DMS79 (cell line): ENCODE data around the gene RASD2.
"Not testable (repeated sequence)": the region's sequence is repeated elsewhere in the genome, so short reads cannot be mapped to it uniquely, and the experiment has no call there.

Source experiments
- DNase-seq: peaks from one replicate; lab custom pipeline; 2025; lab: John Stamatoyannopoulos, UW

Gene RASD2, protein sequence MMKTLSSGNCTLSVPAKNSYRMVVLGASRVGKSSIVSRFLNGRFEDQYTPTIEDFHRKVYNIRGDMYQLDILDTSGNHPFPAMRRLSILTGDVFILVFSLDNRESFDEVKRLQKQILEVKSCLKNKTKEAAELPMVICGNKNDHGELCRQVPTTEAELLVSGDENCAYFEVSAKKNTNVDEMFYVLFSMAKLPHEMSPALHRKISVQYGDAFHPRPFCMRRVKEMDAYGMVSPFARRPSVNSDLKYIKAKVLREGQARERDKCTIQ

DNA sequence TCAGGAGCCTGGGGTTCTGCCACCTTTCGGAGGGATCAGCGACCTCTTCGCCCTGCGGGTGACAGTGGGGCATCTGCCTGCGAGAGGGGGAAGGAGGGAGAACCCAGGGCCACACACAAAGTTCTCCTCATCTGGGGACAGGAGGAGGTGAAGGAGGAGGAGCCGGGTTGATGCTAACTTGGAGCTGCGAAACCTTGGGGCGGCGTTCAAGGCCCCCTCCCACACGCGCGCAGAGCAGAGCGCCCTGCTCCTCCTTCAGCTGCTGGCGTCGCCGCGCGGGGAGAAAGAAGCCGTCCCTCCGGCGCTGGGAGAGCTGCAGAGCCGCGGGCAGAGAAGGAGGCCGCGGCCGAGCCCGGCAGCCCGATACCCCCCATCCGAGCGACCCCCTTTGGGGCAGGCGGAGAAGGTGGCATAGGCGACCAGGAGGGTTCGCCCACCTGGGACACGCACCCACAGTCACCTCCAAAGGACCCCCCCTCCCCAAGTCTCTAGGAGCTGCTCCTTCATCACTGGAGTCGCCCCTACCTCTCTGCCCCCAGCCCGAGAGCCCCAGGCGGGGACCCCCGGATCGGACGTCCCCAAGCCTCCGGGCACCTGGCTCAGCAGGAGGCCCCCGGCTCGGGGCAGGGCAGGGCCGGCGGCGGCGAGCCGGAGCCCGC, at the start of gene RASD2:
Gene RASD2 (plus strand): TSS at position 237 of the 659 bp plus-strand sequence. CDS start 5,979 bp downstream, outside the sequence.
- DNase-seq: no peak

DNA sequence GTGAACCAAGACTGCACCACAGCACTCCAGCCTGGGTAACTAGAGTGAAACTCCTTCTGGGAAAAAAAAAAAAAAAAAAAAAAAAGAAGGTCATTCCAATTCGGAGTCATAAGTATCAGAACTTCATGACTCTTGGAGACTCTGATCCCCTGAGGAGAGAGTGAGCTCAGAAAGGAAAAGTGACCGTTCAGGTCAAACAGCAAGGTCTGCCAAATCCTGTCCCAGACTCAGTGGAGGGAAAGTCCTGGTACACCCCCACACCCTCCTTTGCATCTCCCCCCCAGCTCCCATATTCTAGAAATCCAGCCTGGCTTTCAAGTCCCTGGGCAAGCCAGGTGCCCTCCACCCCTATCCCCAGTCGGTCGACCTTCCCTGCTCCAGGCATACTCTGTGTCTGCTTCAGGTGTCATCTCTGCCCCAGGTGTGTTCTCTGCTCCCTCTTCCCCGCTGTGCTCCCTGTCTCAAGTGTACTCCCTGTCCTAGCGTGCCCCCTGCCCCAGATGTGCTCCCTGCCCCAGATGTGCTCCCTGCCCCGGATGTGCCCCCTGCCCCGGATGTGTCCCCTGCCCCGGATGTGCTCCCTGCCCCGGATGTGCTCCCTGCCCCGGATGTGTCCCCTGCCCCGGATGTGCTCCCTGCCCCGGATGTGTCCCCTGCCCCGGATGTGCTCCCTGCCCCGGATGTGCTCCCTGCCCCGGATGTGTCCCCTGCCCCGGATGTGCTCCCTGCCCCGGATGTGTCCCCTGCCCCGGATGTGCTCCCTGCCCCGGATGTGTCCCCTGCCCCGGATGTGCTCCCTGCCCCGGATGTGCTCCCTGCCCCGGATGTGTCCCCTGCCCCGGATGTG, 49.3 kb upstream of the RASD2 start:
- DNase-seq: not testable (repeated sequence)

DNA sequence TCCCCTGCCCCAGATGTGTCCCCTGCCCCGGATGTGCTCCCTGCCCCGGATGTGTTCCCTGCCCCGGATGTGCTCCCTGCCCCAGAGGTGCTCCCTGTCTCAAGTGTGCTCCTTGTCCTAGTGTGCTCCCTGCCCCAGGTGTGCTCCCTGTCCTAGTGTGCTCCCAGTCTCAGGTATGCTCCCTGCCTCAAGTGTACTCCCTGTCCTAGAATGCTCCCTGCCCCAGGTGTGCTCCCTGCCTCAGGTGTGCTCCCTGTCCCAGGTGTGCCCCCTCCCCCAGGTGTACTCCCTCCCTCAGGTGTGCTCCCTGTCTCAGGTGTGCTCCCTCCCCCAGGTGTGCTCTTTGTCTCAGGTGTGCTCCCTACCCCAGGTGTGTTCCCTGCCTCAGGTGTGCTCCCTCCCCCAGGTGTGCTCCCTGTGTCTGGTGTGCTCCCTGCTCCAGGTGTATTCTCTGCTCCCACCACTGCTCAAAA, 48.7 kb upstream of the RASD2 start:
- no peak for DNase-seq

DNA sequence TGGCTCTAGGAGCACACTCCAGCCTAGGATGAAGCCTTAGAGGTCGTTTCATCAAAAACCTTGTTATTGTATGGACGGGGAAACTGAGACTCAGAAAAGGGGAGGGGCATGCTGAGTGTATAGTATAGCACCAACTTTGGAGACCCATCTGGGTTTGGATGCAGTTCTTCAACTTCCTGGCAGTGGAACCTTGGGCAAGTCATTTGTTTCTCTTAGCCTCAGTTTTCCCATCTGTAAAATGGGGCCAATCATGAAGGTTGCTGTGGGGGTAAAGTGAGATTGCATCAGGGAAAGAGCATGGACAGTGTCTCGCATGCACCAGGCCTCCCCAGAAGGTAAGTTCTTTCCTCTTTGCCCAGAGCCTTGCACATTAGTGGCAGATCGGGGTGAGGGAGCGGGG, 47.6 kb upstream of the RASD2 start:
- no peak for DNase-seq

DNA sequence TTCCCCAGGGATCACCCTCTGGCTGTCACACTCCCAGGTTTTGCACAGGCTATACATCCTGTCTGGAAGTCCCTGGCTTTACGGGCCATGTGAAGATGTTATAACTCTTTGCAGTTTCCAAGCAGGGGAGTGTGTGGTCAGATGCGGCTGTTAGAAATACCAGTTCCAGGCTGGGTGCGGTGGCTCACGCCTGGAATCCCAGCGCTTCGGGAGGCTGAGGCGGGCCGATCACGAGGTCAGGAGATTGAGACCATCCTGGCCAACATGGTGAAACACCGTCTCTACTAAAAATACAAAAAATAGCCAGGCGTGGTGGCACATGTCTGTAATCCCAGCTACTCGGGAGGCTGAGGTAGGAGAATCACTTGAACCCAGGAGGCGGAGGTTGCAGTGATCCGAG, 44.9 kb upstream of the RASD2 start:
- DNase-seq: not testable (repeated sequence)

DNA sequence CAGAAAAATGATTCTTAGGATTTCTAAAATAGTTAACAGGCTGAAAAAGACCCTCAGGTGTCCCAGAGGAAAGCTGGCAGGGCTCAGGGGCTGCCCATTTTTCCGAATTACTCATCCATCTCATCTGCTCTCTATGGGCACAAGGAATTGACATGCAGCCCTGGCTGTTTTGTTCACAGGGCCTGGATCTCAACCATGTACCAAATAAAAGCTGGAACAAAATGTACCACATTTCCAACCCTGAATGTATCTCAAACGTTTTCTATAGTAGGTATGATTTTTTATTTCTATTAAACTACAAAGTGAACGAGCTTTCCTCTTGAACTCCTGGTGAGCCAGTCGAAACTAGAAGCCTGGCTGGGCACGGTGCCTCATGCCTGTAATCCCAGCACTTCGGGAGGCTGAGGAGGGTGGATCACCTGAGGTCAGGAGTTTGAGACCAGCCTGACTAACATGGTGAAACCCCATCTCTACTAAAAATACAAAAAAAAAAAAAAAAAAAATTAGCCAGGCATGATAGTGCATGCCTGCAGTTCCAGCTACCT, 43.8 kb upstream of the RASD2 start:
- no peak for DNase-seq

DNA sequence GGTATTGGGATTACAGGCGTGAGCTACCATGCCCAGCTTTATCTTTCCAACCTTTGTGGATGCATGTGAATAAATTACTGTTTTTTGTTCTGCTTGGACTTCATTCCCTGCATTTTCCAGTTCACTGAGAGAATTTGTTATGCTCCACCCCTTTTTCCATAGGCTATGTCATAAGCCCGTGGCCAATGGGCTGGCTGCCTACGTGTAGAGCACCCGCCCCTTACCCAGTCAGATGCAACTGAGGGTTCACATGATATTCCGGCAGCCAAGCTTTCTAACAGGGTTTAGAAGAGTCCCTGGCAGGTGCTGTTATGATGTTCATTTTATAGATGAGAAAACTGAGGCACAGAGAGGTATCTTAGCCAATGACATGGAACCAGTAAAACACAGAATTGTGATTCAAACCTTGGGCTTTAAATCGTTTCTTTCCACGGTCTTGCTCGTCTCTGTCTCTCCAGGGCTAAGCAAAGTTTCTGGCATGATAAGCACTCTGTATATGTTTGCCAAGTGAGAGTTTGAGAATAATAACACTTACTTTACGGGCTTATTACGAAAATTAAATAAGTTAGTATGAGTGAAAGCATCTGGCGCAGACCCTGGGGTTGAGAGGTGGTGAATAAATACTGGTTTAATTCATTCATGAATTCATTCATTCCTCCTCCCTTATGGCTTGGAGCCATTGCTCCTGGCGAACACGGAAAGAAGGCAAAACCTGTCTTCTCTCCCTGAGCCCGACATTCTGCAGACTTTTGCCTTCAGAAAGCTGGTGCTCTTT, 42.4 kb upstream of the RASD2 start:
- no peak for DNase-seq

DNA sequence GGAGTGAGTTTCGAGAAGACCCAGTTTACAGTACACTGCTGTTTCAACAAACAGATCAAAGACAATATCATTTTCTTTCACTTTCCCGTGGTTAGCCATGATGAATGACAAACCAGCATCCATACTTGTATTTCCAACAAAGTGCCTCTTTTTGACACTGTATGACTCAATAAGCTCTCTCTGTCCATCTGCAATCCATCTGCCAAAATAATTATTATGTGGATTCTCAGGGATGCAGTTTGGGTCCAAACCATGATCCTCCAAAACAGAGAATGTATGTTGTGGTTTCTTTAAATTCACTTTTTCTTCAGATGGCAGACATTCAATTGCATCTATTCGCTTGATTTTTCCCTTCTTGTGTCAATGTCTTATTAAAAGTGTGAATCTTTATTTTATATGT, 37.8 kb upstream of the RASD2 start:
- no peak for DNase-seq

DNA sequence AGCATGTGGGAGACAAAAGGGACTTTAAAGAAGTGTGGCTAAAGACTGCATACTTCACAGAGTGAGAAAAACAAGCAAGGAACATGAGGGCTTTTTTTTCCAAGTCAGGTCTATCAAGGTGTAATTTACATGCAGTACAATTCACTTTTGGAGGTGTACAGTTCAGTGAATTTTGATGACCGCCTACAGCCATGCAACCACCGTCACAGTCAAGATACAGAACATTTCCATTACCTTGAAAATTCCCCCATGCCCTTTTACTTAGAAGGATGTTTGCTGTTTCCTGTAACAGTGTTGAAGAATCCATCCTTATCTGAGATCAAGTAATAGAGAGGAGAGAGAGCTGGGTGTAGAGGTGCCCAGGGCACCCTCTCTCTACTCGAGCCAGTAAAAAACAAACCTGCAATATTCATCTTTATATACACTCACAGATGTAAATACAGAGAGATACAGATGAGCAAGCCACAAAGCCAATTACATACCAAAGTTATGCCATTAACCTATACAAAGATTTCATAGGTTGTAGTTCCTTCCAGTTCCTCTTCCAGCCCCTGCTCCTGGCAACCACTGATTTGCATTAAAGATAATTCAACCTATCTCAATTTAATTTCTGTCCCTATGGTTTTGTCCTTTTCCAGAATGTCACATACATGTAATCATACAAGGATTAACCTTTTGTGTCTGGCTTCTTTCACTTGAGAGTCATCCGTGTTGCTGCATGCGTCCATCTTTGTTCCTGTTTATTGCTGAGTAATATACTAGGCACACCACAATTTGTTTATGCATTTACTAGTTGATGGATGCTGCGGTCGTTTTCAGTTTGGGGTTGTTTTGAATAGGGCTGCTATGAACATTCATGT, 35.0 kb upstream of the RASD2 start:
- DNase-seq: no peak

DNA sequence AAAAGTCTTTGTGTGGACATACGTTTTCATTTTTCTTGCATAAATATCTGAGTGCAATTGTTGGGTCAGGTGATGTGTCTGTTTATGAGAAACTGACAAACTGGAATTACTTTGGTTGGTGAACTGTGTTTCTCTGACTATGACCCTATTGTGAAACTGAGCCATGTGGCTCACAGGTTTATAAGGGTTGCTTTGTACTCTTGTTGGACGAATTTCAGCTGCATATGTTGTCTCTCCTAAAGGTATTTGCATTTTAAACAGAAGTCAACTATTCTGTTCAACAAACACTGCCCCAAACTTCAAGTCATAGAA, 34.4 kb upstream of the RASD2 start:
- DNase-seq: no peak

DNA sequence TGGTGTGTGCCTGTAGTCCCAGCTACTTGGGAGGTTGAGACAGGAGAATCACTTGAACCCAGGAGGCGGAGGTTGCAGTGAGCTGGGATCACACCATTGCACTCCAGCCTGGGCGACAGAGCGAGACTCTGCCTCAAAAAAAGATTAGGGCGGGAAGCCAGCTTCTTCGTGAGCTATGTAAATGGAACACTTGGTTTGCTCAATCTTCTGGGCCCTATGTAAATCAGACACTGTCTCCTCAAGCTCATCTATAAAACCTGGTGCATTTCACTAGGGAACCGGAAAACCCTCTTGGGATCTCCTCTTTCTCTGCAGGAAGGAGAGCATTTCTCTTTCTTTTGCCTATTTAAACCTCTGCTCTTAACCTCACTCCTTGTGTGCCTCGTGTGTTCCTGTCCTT, 32.8 kb upstream of the RASD2 start:
- DNase-seq: not testable (repeated sequence)

DNA sequence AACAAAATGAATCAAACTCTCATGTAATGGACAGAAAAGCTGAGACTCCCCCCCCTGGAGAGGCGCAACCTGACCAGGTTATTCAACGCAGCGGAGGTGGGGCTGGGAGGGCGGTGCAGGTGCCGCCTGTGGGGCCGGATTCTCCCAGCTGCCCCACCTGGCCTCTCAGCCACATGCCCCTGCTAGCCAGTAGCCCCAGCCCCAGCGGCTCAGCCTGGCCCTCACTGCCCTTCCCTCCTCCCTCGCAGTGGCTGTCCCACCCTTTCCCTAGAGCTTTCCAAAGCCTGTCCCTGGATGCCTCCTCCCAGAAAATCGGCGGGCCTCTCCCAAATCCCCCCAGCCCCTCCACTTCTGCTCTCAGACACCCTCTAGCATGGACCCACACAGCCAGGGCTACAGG, 31.2 kb upstream of the RASD2 start:
- no peak for DNase-seq

DNA sequence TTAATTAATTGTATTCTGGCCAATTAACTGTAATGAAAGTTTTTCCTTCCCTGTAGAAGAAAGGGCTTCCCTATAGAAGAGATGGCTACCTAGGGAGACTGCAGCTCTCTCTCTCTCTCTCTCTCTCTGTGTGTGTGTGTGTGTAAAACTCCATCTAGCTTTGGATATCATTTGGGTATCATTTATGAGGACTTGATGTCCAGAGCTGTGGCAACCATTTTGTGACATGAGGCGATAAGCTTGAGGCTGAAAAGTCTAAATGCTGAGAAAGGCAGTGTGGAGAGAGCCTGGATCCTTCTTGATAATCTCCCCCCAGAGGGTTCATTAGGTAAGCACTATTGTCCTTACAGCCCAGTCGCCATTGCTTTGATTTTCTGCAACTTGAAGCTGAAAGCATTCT, 30.7 kb upstream of the RASD2 start:
- no peak for DNase-seq

DNA sequence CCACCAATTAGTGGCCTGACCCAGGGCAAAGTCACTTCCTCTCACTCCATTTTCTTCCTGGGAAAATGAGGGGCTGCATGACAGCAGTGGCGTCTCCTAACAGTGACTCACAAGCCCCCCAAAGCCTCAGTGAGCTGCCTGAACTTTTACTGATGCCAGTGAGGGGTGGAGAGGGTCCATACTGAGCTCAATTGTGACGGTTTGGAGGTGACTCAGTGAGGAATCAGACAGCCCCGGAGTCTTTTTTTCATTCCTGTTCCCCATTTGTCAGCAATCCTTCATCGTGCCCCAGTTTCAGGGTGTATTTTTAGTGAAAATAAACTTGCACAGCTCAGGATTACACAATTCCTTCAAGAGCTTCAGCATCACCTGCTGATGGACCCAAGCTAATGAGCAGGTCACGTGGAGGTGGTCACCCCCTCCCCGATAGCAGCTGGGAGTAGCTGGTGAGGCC, 30.1 kb upstream of the RASD2 start:
- no peak for DNase-seq

DNA sequence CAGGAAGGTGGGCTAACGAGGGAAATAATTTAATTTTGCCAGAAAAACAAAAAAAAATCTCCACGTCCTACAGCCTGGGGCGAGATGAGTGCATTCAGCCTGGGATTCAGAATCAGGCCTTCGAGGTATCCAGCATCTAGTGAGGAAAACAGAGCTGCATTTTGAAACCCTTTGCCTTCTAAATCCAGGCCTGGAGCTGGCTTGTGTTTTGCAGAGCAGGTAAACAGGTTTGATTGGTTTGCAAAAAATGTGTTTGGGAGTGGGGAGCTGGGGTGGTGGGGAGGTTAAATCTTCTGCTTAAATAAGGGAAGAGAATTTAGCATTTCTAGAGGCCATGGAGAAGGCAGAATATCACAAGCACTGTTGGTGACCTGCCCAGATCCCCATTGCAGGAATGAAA, 29.7 kb upstream of the RASD2 start:
- DNase-seq: no peak

DNA sequence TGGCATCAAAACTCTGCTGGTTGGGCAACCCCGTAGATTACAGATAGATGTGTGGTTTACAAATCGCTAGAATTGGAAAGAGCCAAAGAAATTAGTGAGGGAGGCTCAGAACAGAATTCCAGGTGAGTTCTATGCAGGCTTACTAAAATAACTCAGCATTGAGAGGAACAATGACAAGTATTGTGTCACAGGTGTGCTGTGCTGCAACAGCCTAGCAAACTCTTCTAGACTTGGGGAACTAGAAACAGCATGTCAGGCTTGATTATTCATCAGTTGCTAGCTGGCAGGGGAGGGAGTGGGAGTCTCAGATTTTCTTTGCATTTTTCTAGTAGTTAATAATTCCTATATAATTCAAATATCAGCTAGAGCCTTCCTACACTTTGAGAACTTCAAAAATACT, 26.3 kb upstream of the RASD2 start:
- no peak for DNase-seq

DNA sequence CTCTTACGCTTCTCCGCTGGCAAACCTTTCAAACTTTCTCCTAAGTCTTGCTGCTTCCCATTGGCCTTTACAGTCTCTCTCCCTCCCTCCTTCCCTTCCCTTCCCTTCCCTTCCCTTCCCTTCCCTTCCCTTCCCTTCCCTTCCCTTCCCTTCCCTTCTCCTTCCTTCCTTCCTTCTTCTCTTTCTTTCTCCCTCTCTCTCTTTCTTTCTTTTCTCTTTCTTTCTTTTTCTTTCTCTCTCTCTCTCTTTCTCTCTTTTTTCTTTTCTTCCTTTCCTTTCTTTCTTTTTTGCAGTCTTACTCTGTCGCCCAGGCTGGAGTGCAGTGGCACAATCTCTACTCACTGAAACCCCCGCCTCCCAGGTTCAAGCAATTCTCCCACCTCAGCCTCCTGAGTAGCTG, 24.7 kb upstream of the RASD2 start:
- DNase-seq: not testable (repeated sequence)

DNA sequence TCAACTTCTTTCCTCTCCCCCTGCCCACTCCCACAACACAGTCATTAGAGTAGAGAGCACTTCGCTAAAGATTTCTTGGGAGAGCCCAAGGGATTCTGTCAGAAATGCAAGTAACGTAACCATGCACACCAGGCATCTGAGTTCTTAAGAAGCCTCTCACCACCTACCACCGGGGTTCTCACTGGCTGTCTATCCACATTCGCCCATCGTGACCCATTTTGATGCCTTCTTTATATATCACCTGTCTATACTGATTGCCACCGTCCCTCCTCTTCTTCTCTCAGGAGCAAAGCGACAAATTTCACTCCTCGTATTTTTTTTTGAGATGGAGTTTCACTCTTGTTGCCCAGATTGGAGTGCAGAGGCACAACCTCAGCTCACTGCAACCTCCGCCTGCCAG, 23.9 kb upstream of the RASD2 start:
- DNase-seq: no peak

DNA sequence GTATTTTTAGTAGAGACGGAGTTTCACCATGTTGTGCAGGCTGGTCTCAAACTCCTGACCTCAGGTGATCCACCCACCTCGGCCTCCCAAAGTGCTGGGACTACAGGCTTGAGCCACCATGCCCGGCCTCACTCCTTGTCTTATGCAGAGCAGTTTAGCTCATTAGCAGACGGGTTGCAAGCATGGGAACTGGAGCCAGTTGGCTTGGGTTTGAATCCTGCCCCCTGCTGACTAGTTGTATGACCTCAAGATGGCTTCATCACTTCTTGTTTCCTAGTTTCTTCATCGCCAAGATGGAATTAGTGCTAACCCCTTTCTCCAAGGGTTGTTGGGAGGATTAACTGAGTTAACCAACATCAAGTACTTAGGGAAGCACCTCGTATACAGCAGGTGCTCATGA, 23.4 kb upstream of the RASD2 start:
- DNase-seq: no peak

DNA sequence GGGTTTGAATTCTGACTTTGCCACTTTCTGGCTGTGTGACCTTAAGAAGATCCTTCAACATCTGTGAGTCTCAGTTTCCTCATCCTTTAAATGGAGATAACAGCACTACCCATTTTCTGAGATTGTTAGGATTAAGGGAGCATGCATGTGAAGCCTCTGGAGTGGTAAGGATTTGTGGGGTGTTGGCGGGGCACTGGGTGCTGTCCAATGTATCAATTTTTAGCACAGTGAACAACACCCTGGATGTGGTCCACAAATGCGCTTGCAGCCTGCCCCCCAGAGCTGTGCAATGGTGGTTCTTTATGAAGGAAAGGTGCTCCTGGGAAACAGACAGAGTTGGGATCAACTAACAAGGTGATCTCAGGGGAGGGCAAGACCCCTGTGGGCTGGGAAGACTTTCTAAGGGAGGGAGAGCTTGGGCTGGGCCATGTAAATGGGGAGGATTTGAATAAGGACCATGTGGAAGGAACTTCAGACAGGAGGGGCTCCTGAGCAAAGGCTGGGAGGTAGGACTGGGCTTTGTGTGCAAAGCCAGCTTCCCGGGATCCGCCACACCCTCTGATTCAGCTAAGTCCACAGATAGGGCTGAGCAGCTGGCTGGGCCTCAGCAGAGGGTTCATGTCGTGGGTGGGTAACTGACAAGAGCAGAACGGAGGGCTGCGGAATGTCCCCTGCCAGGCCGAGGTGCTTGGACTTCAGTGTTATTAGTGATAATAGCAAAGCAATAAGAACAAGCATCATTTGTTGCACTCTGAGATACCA, 22.7 kb upstream of the RASD2 start:
- DNase-seq: no peak
